Jurkat, Clone E6-1 (cell line): ENCODE results near the gene BABAM1. TPM values are rescaled to one million over a fixed set of nuclear protein-coding genes. Genes with fewer than 3 reads are reported as not detected.
A peak's percentile ranks its signal among the peaks of the same experiment; 100 is the strongest.

ENCODE experiments used
- DNase-seq: peaks from one replicate; pipeline ENCODE4 v3.0.0-alpha.2; 2011; ENCODE audit warnings: low read depth, low spot score
- H3K4me3 ChIP-seq: 2 replicates; pipeline ENCODE4 v1.5.1; 2011; ENCODE audit warnings: mild to moderate bottlenecking, low read length, control low read depth, moderate library complexity
- polyA plus RNA-seq: library from polyadenylated mRNA; unstranded; fragments of >200 nt; gene quantifications from one replicate; pipeline ENCODE4 v1.2.1, GENCODE V29; 2012; ENCODE audit warnings: missing spikeins; ENCODE audit not compliant: insufficient read length, insufficient read depth

Gene BABAM1
- 175 TPM for polyA plus RNA-seq

- peak; percentile 99 for DNase-seq
- peak within 1 kb of the TSS; percentile 99 for H3K4me3 ChIP-seq
These were observed at the start of gene BABAM1 for GRCh38 chr19:17266975-17267788. BABAM1 (plus strand) TSS chr19:17267443; CDS start chr19:17268807, 1,364 bp downstream.

- DNase-seq: no peak
- H3K4me3 ChIP-seq: no peak overlapping the region
These were observed 48.0 kb upstream of the BABAM1 start for GRCh38 chr19:17219286-17219685.

- H3K4me3 ChIP-seq: no peak overlapping the region
- no peak for DNase-seq
These were observed 47.0 kb upstream of the BABAM1 start for GRCh38 chr19:17220207-17220758.

GRCh38 chr19:17225053-17225452 lies 42.2 kb upstream of the BABAM1 start:
- no peak overlapping the region for H3K4me3 ChIP-seq
- DNase-seq: no peak

- peak; percentile 96 for DNase-seq
- peak within 1 kb of the TSS; percentile 58 for H3K4me3 ChIP-seq
These were observed 41.0 kb upstream of the BABAM1 start, which contains the start of gene OCEL1 for GRCh38 chr19:17226002-17226933. OCEL1 (plus strand) TSS chr19:17226226; CDS start chr19:17226248, 22 bp downstream.

- DNase-seq: no peak
- H3K4me3 ChIP-seq: no peak overlapping the region
These were observed 39.4 kb upstream of the BABAM1 start for GRCh38 chr19:17227798-17228367.

- H3K4me3 ChIP-seq: no peak overlapping the region
- DNase-seq: no peak
These were observed 37.4 kb upstream of the BABAM1 start for GRCh38 chr19:17229890-17230289.

GRCh38 chr19:17232258-17232657 lies 35.0 kb upstream of the BABAM1 start:
- DNase-seq: no peak
- no peak overlapping the region for H3K4me3 ChIP-seq

GRCh38 chr19:17234911-17235299 lies 32.3 kb upstream of the BABAM1 start:
- peak; percentile 47 for DNase-seq

GRCh38 chr19:17235300-17235970 lies 31.8 kb upstream of the BABAM1 start:
- no peak for DNase-seq

More at GRCh38 chr19:17234911-17235299, 32.3 kb upstream of the BABAM1 start:
- peak overlapping the region; percentile 59 for H3K4me3 ChIP-seq

GRCh38 chr19:17235971-17236777 lies 31.1 kb upstream of the BABAM1 start:
- DNase-seq: no peak
- H3K4me3 ChIP-seq: peak overlapping the region; percentile 59

More at GRCh38 chr19:17235300-17235970, 31.8 kb upstream of the BABAM1 start:
- peak overlapping the region; percentile 59 for H3K4me3 ChIP-seq

- H3K4me3 ChIP-seq: no peak overlapping the region
- no peak for DNase-seq
These were observed 30.3 kb upstream of the BABAM1 start for GRCh38 chr19:17236811-17237543.

- DNase-seq: no peak
- H3K4me3 ChIP-seq: no peak overlapping the region
These were observed 29.2 kb upstream of the BABAM1 start for GRCh38 chr19:17237747-17238706.

- no peak overlapping the region for H3K4me3 ChIP-seq
These were observed 27.0 kb upstream of the BABAM1 start for GRCh38 chr19:17240062-17240752.

GRCh38 chr19:17240826-17241399 lies 26.3 kb upstream of the BABAM1 start:
- no peak overlapping the region for H3K4me3 ChIP-seq
- no peak for DNase-seq

More at GRCh38 chr19:17240062-17240752, 27.0 kb upstream of the BABAM1 start:
- no peak for DNase-seq
